IMR-90 (cell line): ENCODE measurements around the gene PRKD2. TPM values are rescaled to one million over a fixed set of nuclear protein-coding genes. Genes with fewer than 3 reads are reported as not detected.

ENCODE experiments used
- ATAC-seq: fragments of 200-7000 bp; cut with Tn5 transposase; 2 replicates; pipeline ENCODE4 v1.9.1; 2020; ENCODE audit warnings: low read depth, mild to moderate bottlenecking, moderate library complexity
- BruUV-seq: library from RNA; stranded (reverse); fragments of 400-500 nt; replicated peaks from 2 replicates; lab custom pipeline; 2021; lab: Mats Ljungman, UMichigan
- CTCF ChIA-PET: fragments of 300-600 bp; formaldehyde crosslinking; extraction: SDS; loops from one replicate; lab custom pipeline; 2021; ENCODE audit warnings: antibody characterized with exemption; lab: Yijun Ruan, JAX
- POLR2A ChIA-PET: fragments of 300-600 bp; sonication (Branson Sonifier 250); formaldehyde crosslinking; loops from one replicate; lab custom pipeline; 2022; ENCODE audit warnings: antibody characterized with exemption; ENCODE audit not compliant: unreplicated experiment; lab: Charles Lee
- DNase-seq: peaks from one replicate; pipeline ENCODE4 v3.0.0; 2013
- H2AFZ ChIP-seq: replicated peaks from 2 replicates; pipeline ENCODE3; 2013; ENCODE audit warnings: low read length, mild to moderate bottlenecking; ENCODE audit not compliant: poor library complexity
- H2AK5ac ChIP-seq: 2 replicates; pipeline ENCODE4 v1.6.1; 2013; ENCODE audit warnings: low read depth, low read length, inconsistent platforms
- H2AK9ac ChIP-seq: replicated peaks from 2 replicates; pipeline ENCODE3; 2013; ENCODE audit warnings: mild to moderate bottlenecking, low read depth, low read length, moderate library complexity; ENCODE audit not compliant: poor library complexity
- H2BK120ac ChIP-seq: 2 replicates; pipeline ENCODE4 v1.6.1; 2013; ENCODE audit warnings: low read depth, low read length, inconsistent platforms
- H2BK15ac ChIP-seq: 3 replicates; pipeline ENCODE4 v1.6.1; 2013; ENCODE audit warnings: low read depth, low read length, inconsistent platforms
- H2BK20ac ChIP-seq: 2 replicates; pipeline ENCODE4 v1.6.1; 2013; ENCODE audit warnings: low read depth, mild to moderate bottlenecking, inconsistent platforms, low read length, moderate library complexity
- H2BK5ac ChIP-seq: 2 replicates; pipeline ENCODE4 v1.6.1; 2013; ENCODE audit warnings: mild to moderate bottlenecking, low read depth, low read length, inconsistent platforms; ENCODE audit not compliant: poor library complexity, severe bottlenecking
- H3K14ac ChIP-seq: replicated peaks from 2 replicates; pipeline ENCODE4 v1.6.1; 2013; ENCODE audit warnings: low read depth, low read length, inconsistent platforms
- H3K18ac ChIP-seq: 2 replicates; pipeline ENCODE4 v1.6.1; 2013; ENCODE audit warnings: low read depth, low read length, control low read depth
- H3K23ac ChIP-seq: 2 replicates; pipeline ENCODE4 v1.6.1; 2013; ENCODE audit warnings: low read depth, low read length, inconsistent platforms
- H3K27ac ChIP-seq: 2 replicates; pipeline ENCODE4 v1.5.1; 2013; ENCODE audit warnings: mild to moderate bottlenecking, control low read depth, low read length; ENCODE audit not compliant: insufficient read depth
- H3K27me3 ChIP-seq: 2 replicates; pipeline ENCODE4 v1.6.1; 2013; ENCODE audit warnings: low read length; ENCODE audit not compliant: control insufficient read depth, insufficient read depth
- H3K36me3 ChIP-seq: 2 replicates; pipeline ENCODE4 v1.6.1; 2013; ENCODE audit warnings: low read length, mixed read lengths; ENCODE audit not compliant: control insufficient read depth, insufficient read depth
- H3K4ac ChIP-seq: 2 replicates; pipeline ENCODE4 v1.6.1; 2013; ENCODE audit warnings: low read depth, low read length, inconsistent platforms
- H3K4me1 ChIP-seq: 2 replicates; pipeline ENCODE4 v1.6.1; 2013; ENCODE audit warnings: low read length, mixed read lengths; ENCODE audit not compliant: control insufficient read depth, insufficient read depth
- H3K4me2 ChIP-seq: 2 replicates; pipeline ENCODE4 v1.6.1; 2013; ENCODE audit warnings: low read depth, mild to moderate bottlenecking, control low read depth, low read length, moderate library complexity
- H3K4me3 ChIP-seq: 2 replicates; pipeline ENCODE4 v1.5.1; 2013; ENCODE audit warnings: low read depth, mild to moderate bottlenecking, control low read depth, low read length, moderate library complexity; ENCODE audit not compliant: insufficient read depth
- H3K56ac ChIP-seq: 2 replicates; pipeline ENCODE4 v1.6.1; 2013; ENCODE audit warnings: low read length, inconsistent platforms; ENCODE audit not compliant: insufficient read depth; ENCODE audit errors: extremely low read depth
- H3K79me1 ChIP-seq, 2 experiments: 2 replicates each; pipeline ENCODE4 v1.6.1; 2013; ENCODE audit warnings: low read length in 2 of 2, inconsistent platforms in 1 of 2, low read depth in 1 of 2
- H3K9ac ChIP-seq: 2 replicates; pipeline ENCODE4 v1.6.1; 2013; ENCODE audit warnings: low read depth, low read length, control low read depth
- H3K9me1 ChIP-seq: 2 replicates; pipeline ENCODE4 v1.6.1; 2013; ENCODE audit warnings: low read length, inconsistent platforms; ENCODE audit not compliant: insufficient read depth
- H3K9me3 ChIP-seq: 2 replicates; pipeline ENCODE4 v1.6.1; 2013; ENCODE audit warnings: low read length; ENCODE audit not compliant: control insufficient read depth, insufficient read depth
- H4K20me1 ChIP-seq: 2 replicates; pipeline ENCODE4 v1.6.1; 2013; ENCODE audit warnings: low read length, inconsistent platforms; ENCODE audit not compliant: insufficient read depth
- H4K5ac ChIP-seq: 2 replicates; pipeline ENCODE4 v1.6.1; 2013; ENCODE audit warnings: mild to moderate bottlenecking, low read depth, low read length, control low read depth
- H4K8ac ChIP-seq, 2 experiments: 2 replicates each; pipeline ENCODE4 v1.6.1; 2013; ENCODE audit warnings: low read depth in 2 of 2, low read length in 2 of 2, control low read depth in 1 of 2, inconsistent platforms in 1 of 2
- H4K91ac ChIP-seq: 2 replicates; pipeline ENCODE4 v1.6.1; 2013; ENCODE audit warnings: low read depth, low read length, inconsistent platforms; ENCODE audit not compliant: insufficient read depth
- BHLHE40 ChIP-seq: fragments of 150-350 bp; IDR thresholded peaks from 2 replicates; pipeline ENCODE4 v1.6.1; 2016; ENCODE audit warnings: mild to moderate bottlenecking, low read depth, low read length
- CEBPB ChIP-seq: IDR thresholded peaks from 2 replicates; pipeline ENCODE4 v1.6.1; 2012; ENCODE audit warnings: low read depth, low read length, improper control_type of control experiment
- WGBS, 2 experiments: methylation state at CpG; one replicate each; pipeline versions ENCODE4 v1.1.5 to v1.1.7; 2013; ENCODE audit warnings: missing lambda C conversion rate in 2 of 2; ENCODE audit not compliant: insufficient read length in 1 of 2; ENCODE audit errors: extremely low coverage in 2 of 2; 5-methylcytosine and 5-hydroxymethylcytosine counted together
- dilution Hi-C: fragments of 300-500 bp; cut with HindIII; formaldehyde crosslinking; loops from one replicate; pipeline ENCODE4 v1.14.3; 2018; ENCODE audit warnings: low sequenced_read_pairs; ENCODE audit not compliant: unreplicated experiment
- in situ Hi-C: fragments of 300-500 bp; cut with MboI; formaldehyde crosslinking; loops from 3 replicates; pipeline ENCODE4 v1.14.3; 2019; ENCODE audit warnings: low sequenced_read_pairs, inconsistent platforms, mixed read lengths
- intact Hi-C: fragments of 100-400 bp; cut with micrococcal nuclease; formaldehyde crosslinking; loops from 2 replicates; pipeline ENCODE4 v1.10.0; 2022
- polyA plus RNA-seq, 3 experiments: library from polyadenylated mRNA; depleted of rRNA; stranded (reverse); fragments of >200 nt; gene quantifications; 2 replicates each; pipeline ENCODE4 v1.2.3, GENCODE V29; 2012; ENCODE audit warnings: low replicate concordance in 1 of 3
- total RNA-seq: library from RNA; depleted of rRNA; stranded (reverse); fragments of >200 nt; gene quantifications from 2 replicates; pipeline ENCODE4 v1.2.3, GENCODE V29; 2012

The PRKD2 gene
- total and polyA plus RNA-seq, 2 of the 4 experiments (the other 2 are of a cell fraction) = 9.9 to 19.6 TPM

DNA sequence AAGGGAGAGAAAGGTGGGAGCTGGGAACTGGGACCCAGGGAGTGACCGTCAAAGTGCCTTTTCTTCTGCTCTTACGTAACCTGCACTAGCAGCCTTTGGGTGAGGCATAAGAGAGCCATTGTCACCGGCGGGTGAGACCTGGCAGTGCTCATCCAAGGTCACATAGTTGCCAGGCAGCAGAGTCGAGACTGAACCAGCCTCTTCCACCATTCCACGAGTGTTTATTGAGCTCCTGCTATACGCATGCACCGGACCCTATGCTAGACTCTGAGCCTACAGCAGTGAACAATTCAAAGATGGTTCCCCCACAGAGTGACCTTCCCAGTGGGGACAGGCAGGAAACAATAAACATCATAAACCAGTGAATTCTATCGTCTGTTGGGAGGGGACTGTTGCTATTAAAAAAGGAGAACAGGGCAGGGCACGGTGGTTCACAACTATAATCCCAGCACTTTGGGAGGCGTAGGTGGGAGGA, 47.9 kb upstream of the PRKD2 start:
- Histone ChIP-seq H3K27ac (no peak overlapping the region), H4K5ac (no peak overlapping the region), H3K9me3 (no peaks in the 10 kb centered on the region), H4K20me1 (peaks cover 5% of the 10 kb centered on the region), H2AK5ac (peak overlapping the region; percentile 24; the same call in 1 of the 2 replicates), H4K8ac (no peak overlapping the region), H3K56ac (no peak overlapping the region; the same call in 1 of the 2 replicates), H2BK5ac (no peak overlapping the region), H2BK120ac (no peak overlapping the region), H2BK20ac (no peak overlapping the region), H2AFZ (no peak overlapping the region), H3K4ac (no peak overlapping the region), H3K14ac (no peak overlapping the region), H3K79me1 (no peaks in the 10 kb centered on the region; a peak in 1 of 4 replicates), H4K91ac (no peak overlapping the region), H3K9me1 (peaks cover 6% of the 10 kb centered on the region; the same call in 1 of the 2 replicates), H3K23ac (no peak overlapping the region), H2AK9ac (peak overlapping the region; percentile 72), H3K27me3 (no peaks in the 10 kb centered on the region), H2BK15ac (no peak overlapping the region), H3K4me3 (no peak overlapping the region), H3K4me2 (no peak overlapping the region), H3K36me3 (no peaks in the 10 kb centered on the region), H3K9ac (no peak overlapping the region), H3K4me1 (peaks cover 4% of the 10 kb centered on the region; the same call in 1 of the 2 replicates), H3K18ac (no peak overlapping the region)
- TF ChIP-seq CEBPB = 0 out of 2 replicates have a peak, but pooled peaks have one; percentile 17
- TF ChIP-seq BHLHE40 = no peak
- DNase-seq (no peak), ATAC-seq (no peak)
- 82% methylated on average over 5 of the region's 11 CpGs; no CpG with 5 or more reads in 1 of the 2 experiments for WGBS, 2 experiments
- dilution Hi-C loops (no loop called here), intact Hi-C loops (no loop called here), in situ Hi-C loops (no loop called here)
- ChIA-PET CTCF (interaction anchor here (0.8 kb wide), 1 partner anchor 103 kb away, joined by 3 read pairs; no protein-coding TSS in a partner anchor), POLR2A (no interaction called here)
- no TSS peak for BruUV-seq
